A673 (cell line): ENCODE results near the gene KCNF1.

Experiments
- CTCF ChIP-seq: fragments of 300-800, 200-600 bp; sonication (generic); conservative IDR thresholded peaks from 2 replicates; pipeline ENCODE4 v1.5.1; 2017; ENCODE audit warnings: low read depth, mild to moderate bottlenecking, antibody characterized with exemption, low read length, moderate library complexity, mixed read lengths
- EZH2 ChIP-seq: fragments of 200-600 bp; sonication (generic); IDR thresholded peaks from 2 replicates; pipeline ENCODE4 v1.6.1; 2017; ENCODE audit warnings: borderline replicate concordance, low read depth, mild to moderate bottlenecking, mixed read lengths, antibody characterized with exemption, low read length; ENCODE audit not compliant: poor library complexity, severe bottlenecking

GRCh38 chr2:10892316-10892715 is 19.4 kb upstream of the KCNF1 start:
- TF ChIP-seq CTCF (no peak), EZH2 (no peak)
